ENCODE data around the gene EIF4B.
A peak's percentile ranks its signal among the peaks of the same experiment; 100 is the strongest.

EIF4B gene

GRCh38 chr12:53047221-53048032 is 41.2 kb downstream of the EIF4B start:
- peak; percentile 61 to 65 for DNase-seq

- no peak for DNase-seq
Measured at GRCh38 chr12:53048033-53048779, 42.0 kb downstream of the EIF4B start.

- DNase-seq: no peak
Measured at GRCh38 chr12:53048780-53049401, 42.6 kb downstream of the EIF4B start.

- no peak for DNase-seq
Measured at GRCh38 chr12:53049571-53050318, 43.5 kb downstream of the EIF4B start, which contains the start of gene TNS2. Gene TNS2 (plus strand): TSS chr12:53050065. CDS start chr12:53050186, 121 bp downstream.

GRCh38 chr12:53050426-53051057 is 44.3 kb downstream of the EIF4B start:
- DNase-seq: no peak

- no peak for DNase-seq
Measured at GRCh38 chr12:53051058-53051880, 45.0 kb downstream of the EIF4B start.

- DNase-seq: no peak
Measured at GRCh38 chr12:53051881-53052412, 45.7 kb downstream of the EIF4B start.

- DNase-seq: no peak
Measured at GRCh38 chr12:53052419-53053217, 46.4 kb downstream of the EIF4B start.

GRCh38 chr12:53053218-53054111 is 47.2 kb downstream of the EIF4B start:
- DNase-seq: peak; percentile 59 to 68

- peak; percentile 94 to 95 for DNase-seq
Measured at GRCh38 chr12:53054112-53054878, 48.0 kb downstream of the EIF4B start.

GRCh38 chr12:53055471-53056266 is 49.4 kb downstream of the EIF4B start:
- DNase-seq: no peak

- no peak for DNase-seq
Measured at GRCh38 chr12:53056296-53056695, 50.0 kb downstream of the EIF4B start.

GRCh38 chr12:53056901-53057300 is 50.6 kb downstream of the EIF4B start:
- DNase-seq: no peak

- DNase-seq: no peak
Measured at GRCh38 chr12:53057816-53058500, 51.7 kb downstream of the EIF4B start.

GRCh38 chr12:53058674-53059433 is 52.6 kb downstream of the EIF4B start:
- DNase-seq: no peak

GRCh38 chr12:53059434-53060063 is 53.3 kb downstream of the EIF4B start:
- no peak for DNase-seq

Measured in activated CD4-positive, alpha-beta T cell treated with anti-CD3 and anti-CD28 coated beads for 4 hours (primary cell).